DOHH2 (cell line): ENCODE measurements around the gene TOPBP1.
A peak's percentile ranks its signal among the peaks of the same experiment; 100 is the strongest.

Experiments
- EZH2phosphoT487 ChIP-seq: fragments of 200-600 bp; sonication (generic); IDR thresholded peaks from 2 replicates; pipeline ENCODE4 v1.6.1; 2017; ENCODE audit warnings: borderline replicate concordance, mild to moderate bottlenecking, antibody characterized with exemption, low read length, moderate library complexity, mixed read lengths
- TF ChIP-seq, protein P1 (sequence below): fragments of 200-600 bp; sonication (generic); IDR thresholded peaks from one replicate; pipeline ENCODE4 v1.5.1; 2014; ENCODE audit warnings: antibody characterized with exemption, mild to moderate bottlenecking, low read depth, low read length; ENCODE audit not compliant: poor library complexity, severe bottlenecking

GRCh38 chr3:133662278-133662651 lies 524 bp upstream of the TOPBP1 start:
- TF ChIP-seq, protein P1, sequence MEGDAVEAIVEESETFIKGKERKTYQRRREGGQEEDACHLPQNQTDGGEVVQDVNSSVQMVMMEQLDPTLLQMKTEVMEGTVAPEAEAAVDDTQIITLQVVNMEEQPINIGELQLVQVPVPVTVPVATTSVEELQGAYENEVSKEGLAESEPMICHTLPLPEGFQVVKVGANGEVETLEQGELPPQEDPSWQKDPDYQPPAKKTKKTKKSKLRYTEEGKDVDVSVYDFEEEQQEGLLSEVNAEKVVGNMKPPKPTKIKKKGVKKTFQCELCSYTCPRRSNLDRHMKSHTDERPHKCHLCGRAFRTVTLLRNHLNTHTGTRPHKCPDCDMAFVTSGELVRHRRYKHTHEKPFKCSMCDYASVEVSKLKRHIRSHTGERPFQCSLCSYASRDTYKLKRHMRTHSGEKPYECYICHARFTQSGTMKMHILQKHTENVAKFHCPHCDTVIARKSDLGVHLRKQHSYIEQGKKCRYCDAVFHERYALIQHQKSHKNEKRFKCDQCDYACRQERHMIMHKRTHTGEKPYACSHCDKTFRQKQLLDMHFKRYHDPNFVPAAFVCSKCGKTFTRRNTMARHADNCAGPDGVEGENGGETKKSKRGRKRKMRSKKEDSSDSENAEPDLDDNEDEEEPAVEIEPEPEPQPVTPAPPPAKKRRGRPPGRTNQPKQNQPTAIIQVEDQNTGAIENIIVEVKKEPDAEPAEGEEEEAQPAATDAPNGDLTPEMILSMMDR, result peak; percentile 13
- no peak for TF ChIP-seq EZH2phosphoT487
